IPS-18c (cell line): Measurements from ENCODE around the gene CUBN.

Experiments used
- H3K4me3 ChIP-seq: 2 replicates; pipeline ENCODE4 v1.7.0; 2013; ENCODE audit warnings: low read depth, mild to moderate bottlenecking, low read length, moderate library complexity; ENCODE audit not compliant: insufficient read depth
- H3K9me3 ChIP-seq: one replicate; pipeline ENCODE4 v1.6.1; 2013; ENCODE audit warnings: mild to moderate bottlenecking, low read length, moderate library complexity; ENCODE audit not compliant: control insufficient read depth, insufficient read depth

Gene CUBN

GRCh38 chr10:16811292-16811691 lies 318.3 kb downstream of the CUBN start:
- Histone ChIP-seq H3K9me3 (no peaks in the 10 kb centered on the region), H3K4me3 (no peak overlapping the region)

- H3K4me3 ChIP-seq = no peak overlapping the region
These were observed 320.4 kb downstream of the CUBN start for GRCh38 chr10:16809074-16809718.

GRCh38 chr10:16804123-16804522 lies 325.5 kb downstream of the CUBN start:
- H3K9me3 ChIP-seq = no peaks in the 10 kb centered on the region
- H3K4me3 ChIP-seq = no peak overlapping the region

More at GRCh38 chr10:16809074-16809718, 320.4 kb downstream of the CUBN start:
- no peaks in the 10 kb centered on the region for H3K9me3 ChIP-seq

GRCh38 chr10:16803464-16803863 lies 326.1 kb downstream of the CUBN start:
- no peaks in the 10 kb centered on the region for H3K9me3 ChIP-seq
- no peak overlapping the region for H3K4me3 ChIP-seq

GRCh38 chr10:16799621-16800020 lies 330.0 kb downstream of the CUBN start:
- H3K9me3 ChIP-seq = peaks cover 2% of the 10 kb centered on the region
- H3K4me3 ChIP-seq = no peak overlapping the region

GRCh38 chr10:16798571-16798970 lies 331.0 kb downstream of the CUBN start:
- Histone ChIP-seq H3K9me3 (peaks cover 2% of the 10 kb centered on the region), H3K4me3 (no peak overlapping the region)

- H3K4me3 ChIP-seq = no peak overlapping the region
- peaks cover 6% of the 10 kb centered on the region for H3K9me3 ChIP-seq
These were observed 334.1 kb downstream of the CUBN start for GRCh38 chr10:16795410-16796073.

GRCh38 chr10:16794005-16794404 lies 335.6 kb downstream of the CUBN start:
- peaks cover 6% of the 10 kb centered on the region for H3K9me3 ChIP-seq
- no peak overlapping the region for H3K4me3 ChIP-seq

GRCh38 chr10:16792675-16793074 lies 336.9 kb downstream of the CUBN start:
- Histone ChIP-seq H3K4me3 (no peak overlapping the region), H3K9me3 (peaks cover 6% of the 10 kb centered on the region)

GRCh38 chr10:16789765-16790164 lies 339.8 kb downstream of the CUBN start:
- Histone ChIP-seq H3K9me3 (peaks cover 4% of the 10 kb centered on the region), H3K4me3 (no peak overlapping the region)

- Histone ChIP-seq H3K9me3 (peaks cover 4% of the 10 kb centered on the region), H3K4me3 (no peak overlapping the region)
These were observed 340.4 kb downstream of the CUBN start for GRCh38 chr10:16789261-16789660.

GRCh38 chr10:16788778-16789177 lies 340.8 kb downstream of the CUBN start:
- H3K4me3 ChIP-seq = no peak overlapping the region

GRCh38 chr10:16788125-16788524 lies 341.5 kb downstream of the CUBN start:
- no peak overlapping the region for H3K4me3 ChIP-seq
- no peaks in the 10 kb centered on the region for H3K9me3 ChIP-seq

More at GRCh38 chr10:16788778-16789177, 340.8 kb downstream of the CUBN start:
- peaks cover 4% of the 10 kb centered on the region for H3K9me3 ChIP-seq

GRCh38 chr10:16787361-16787791 lies 342.2 kb downstream of the CUBN start:
- Histone ChIP-seq H3K9me3 (no peaks in the 10 kb centered on the region), H3K4me3 (no peak overlapping the region)

- no peak overlapping the region for H3K4me3 ChIP-seq
- no peaks in the 10 kb centered on the region for H3K9me3 ChIP-seq
These were observed 349.2 kb downstream of the CUBN start for GRCh38 chr10:16780338-16780880.

- H3K4me3 ChIP-seq = no peak overlapping the region
- no peaks in the 10 kb centered on the region for H3K9me3 ChIP-seq
These were observed 350.2 kb downstream of the CUBN start for GRCh38 chr10:16779384-16779915.

GRCh38 chr10:16777473-16778370 lies 351.9 kb downstream of the CUBN start:
- Histone ChIP-seq H3K9me3 (no peaks in the 10 kb centered on the region), H3K4me3 (no peak overlapping the region)
